Erythroblast (primary cell): ENCODE measurements around the gene KRTAP6-2.

Experiments used
- DNase-seq, 2 experiments: peaks; one replicate each; lab custom pipeline; 2025; lab: John Stamatoyannopoulos, UW
- GATA1 ChIP-seq: IDR thresholded peaks from 2 replicates; pipeline ENCODE4 v1.6.1; 2011; ENCODE audit warnings: low read depth, mild to moderate bottlenecking, control low read depth, low read length, moderate library complexity
- POLR2A ChIP-seq: IDR thresholded peaks from 2 replicates; pipeline ENCODE4 v1.6.1; 2011; ENCODE audit warnings: mild to moderate bottlenecking, low read length

The KRTAP6-2 gene

GRCh38 chr21:30612132-30612531 lies 13.4 kb upstream of the KRTAP6-2 start:
- TF ChIP-seq GATA1 (no peak), POLR2A (no peak)
- DNase-seq = no peak

DNA sequence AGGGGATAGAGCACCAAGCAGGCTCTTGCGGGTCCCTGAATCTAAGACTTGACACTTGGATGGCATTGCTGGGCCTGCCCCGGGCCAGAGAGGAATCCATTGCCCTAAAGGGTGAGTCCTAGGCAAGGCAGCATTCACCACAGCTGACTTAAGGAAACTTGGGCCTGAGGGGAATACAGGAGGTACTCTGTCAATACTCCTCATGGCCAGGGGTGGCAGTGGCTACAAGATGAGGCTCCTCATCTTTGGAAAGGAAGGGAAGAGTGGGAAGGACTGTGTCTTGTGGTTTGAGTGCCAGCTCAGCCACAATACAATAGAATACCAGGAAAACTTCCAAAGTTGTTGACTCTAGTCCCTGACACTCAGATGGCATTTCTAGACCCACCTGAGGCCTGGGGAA lies 7.3 kb upstream of the KRTAP6-2 start:
- TF ChIP-seq POLR2A = no peak
- no peak for TF ChIP-seq GATA1
- DNase-seq = no peak

DNA sequence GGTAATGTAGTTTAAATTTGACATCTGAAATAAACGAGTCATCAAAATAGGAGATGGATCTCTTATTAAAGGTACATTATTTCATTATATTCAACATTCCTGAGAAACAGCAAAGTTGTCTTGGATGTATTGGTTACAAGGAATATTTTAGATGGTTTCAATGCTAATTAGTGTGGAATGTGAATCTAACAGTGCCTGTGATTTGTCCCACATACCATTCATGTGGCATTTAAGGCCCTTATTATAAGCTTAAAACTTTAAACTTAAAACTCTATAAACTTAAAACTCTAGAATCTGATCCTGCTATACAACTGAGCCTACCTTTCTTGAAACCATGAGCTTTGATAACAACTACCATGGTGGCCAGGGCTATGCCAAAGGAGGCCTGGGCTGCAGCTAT lies 2.1 kb upstream of the KRTAP6-2 start, which contains the start of gene KRTAP22-1:
Gene KRTAP22-1 (plus strand): TSS at position 301 of the 400 bp plus-strand sequence.
- TF ChIP-seq POLR2A (no peak), GATA1 (no peak)
- no peak for DNase-seq

- no peak for DNase-seq
- TF ChIP-seq GATA1 (no peak), POLR2A (no peak)
Measured at GRCh38 chr21:30592140-30592539, 6.6 kb downstream of the KRTAP6-2 start, which contains the start of gene KRTAP6-3. Gene KRTAP6-3, plus strand, starts transcription at chr21:30592440. Its CDS starts 6 bp downstream, at chr21:30592446.

DNA sequence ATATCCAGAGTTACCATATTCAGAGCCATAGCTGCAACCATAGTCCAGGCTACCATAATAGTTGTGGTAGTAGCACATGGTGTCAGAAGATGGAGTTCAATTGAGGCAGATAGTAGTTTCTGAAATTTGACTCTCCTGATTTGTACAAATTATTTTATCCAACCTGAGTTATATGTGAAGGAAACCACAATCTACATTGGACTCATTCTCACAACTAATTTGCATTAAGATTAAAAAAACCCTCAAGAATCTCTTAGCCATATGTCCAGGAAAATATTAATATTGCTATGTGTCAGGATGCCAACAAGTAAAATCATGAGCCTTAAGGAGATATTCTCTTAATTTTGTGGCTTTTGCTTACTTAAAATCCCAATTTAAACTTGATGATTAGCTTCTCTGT lies 8.4 kb downstream of the KRTAP6-2 start, which contains the start of gene KRTAP22-2:
Gene KRTAP22-2 (minus strand): TSS at position 101 of the 400 bp plus-strand sequence.
- DNase-seq = no peak
- TF ChIP-seq GATA1 (no peak), POLR2A (no peak)

DNA sequence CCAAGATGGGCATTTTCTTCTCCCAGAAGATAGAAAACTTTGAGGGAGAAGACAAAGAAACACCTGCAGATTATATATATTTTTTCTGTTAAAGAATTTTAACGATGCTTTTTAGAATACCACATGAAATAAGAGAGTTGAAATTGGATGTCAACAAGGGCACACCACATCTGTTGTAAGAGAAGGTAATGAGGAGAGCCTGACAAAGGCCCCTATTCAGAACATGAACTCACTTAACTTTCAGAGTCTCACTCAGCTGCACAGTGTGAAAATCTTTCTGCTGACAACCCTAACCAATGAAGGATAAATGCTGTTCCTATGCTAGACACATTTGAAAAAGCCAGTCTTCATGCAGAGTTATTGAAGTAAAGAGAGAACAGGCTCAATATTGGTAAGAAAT lies 15.8 kb downstream of the KRTAP6-2 start:
- TF ChIP-seq GATA1 (no peak), POLR2A (no peak)
- no peak for DNase-seq

DNA sequence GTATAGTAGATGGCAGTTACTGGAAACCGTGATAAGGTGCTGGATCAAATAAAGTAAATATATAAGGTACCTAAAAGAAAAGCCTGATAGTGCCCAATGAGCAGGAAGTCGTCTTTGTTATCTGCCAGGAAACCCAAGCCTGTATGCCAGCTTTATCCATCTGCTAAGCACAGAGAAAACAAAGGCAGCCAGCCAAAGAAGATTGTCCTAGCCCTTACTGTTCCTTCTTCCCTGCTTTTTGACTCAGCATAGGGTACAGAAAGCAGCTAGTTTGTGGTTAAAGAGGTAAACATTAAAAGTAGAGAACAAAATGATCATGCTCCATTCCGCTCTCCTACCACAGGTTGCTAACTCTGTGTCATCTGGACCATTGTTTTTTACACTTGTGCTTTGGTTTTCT lies 18.6 kb downstream of the KRTAP6-2 start:
- no peak for TF ChIP-seq GATA1
- no peak for TF ChIP-seq POLR2A
- DNase-seq = no peak

- no peak for DNase-seq
- TF ChIP-seq GATA1 = no peak
- no peak for TF ChIP-seq POLR2A
Measured at GRCh38 chr21:30579346-30579745, 19.4 kb downstream of the KRTAP6-2 start.

DNA sequence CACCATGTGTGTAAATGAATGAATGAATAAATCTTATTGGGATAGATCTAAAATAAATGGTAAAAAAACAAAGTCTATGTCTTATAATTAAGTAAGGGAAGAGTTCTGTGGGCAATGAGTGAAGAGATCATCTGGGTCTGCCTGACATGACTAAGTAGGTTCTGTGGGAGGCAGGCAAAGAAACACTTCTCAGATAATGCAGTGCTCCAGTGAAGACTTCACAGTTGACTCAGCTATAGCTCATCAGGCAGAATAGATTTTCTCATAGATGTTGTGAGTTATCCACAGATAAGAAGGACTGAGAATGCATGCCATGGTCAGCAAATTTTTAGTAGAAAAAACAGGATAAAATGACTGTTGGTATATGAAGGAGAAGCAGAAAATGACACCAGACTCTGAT lies 20.9 kb downstream of the KRTAP6-2 start:
- TF ChIP-seq GATA1 = no peak
- no peak for DNase-seq

- no peak for TF ChIP-seq GATA1
- no peak for TF ChIP-seq POLR2A
- no peak for DNase-seq
Measured at GRCh38 chr21:30567617-30568016, 31.1 kb downstream of the KRTAP6-2 start.

DNA sequence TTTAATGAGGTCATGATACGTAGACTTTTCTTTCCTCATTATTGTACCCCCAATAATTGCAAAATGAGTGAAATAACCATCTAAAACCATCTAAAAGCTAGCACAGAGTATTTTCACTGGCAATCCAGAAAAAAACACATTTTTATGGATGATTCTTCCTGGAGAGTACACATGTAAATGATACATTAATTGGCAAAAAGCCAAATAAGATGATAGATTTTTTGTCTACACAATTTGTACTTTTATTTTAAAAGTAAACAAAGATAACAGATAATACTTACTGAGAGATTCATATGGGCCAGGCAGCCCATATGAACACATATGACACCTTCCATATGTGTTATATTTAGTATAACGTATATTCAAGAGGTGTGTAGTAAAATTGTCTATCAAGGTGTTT lies 35.1 kb downstream of the KRTAP6-2 start:
- DNase-seq = no peak

DNA sequence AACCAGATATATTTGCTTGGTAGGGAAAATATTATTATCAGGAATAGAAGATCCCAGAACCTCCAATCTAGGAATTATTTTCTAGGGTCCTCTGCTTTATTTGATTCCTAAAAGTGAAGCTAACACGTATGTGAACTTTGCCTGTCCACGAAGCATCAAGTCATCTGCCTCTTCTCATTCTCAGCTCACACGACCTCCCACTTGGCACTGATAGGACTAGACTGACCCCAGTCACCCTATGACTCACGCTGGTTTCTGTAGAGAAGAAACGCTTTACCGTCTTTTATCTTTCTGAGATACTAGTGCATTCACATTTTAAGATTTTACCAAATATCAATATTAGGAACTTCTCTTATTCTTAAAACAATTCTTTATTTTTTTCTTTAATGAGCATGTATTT lies 35.6 kb downstream of the KRTAP6-2 start:
- no peak for TF ChIP-seq GATA1
- no peak for TF ChIP-seq POLR2A
- no peak for DNase-seq

More for the DNA sequence above, 35.1 kb downstream of the KRTAP6-2 start:
- TF ChIP-seq POLR2A (no peak), GATA1 (no peak)

- TF ChIP-seq GATA1 (no peak), POLR2A (no peak)
- no peak for DNase-seq
Measured at GRCh38 chr21:30561957-30562356, 36.7 kb downstream of the KRTAP6-2 start.

DNA sequence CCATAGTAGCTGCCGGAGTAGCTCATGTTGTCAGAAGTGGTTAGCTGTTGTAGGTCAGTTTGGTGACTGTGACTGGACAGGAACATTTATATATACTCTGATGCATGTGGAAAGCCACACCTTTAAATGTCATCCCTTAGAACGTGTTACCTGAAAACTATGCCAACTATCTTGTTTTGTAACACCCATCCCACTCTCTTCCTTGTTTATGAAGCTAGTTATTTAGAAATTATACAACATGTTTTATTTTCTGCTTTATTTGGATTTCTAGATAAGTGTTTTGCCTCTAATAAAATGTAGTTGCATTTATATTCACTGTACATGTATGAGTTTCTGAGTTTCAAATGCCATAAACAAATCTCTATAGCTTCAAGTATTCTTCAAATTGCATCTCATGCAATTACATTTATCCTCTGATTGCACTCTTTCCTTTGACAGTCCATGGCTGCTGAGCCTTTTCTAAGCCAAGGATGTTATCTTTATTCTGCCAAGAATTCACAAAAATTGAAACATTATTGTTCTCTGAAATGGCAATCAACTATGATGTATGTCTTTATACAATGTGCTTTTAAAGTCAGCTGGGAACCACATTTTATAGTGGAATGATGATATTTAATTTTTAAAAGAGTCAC lies 37.3 kb downstream of the KRTAP6-2 start, which contains the start of gene KRTAP19-7:
Gene KRTAP19-7 (minus strand): TSS at position 51 of the 632 bp plus-strand sequence. CDS start 25 bp downstream, at position 26.
- DNase-seq = no peak
- TF ChIP-seq POLR2A (no peak), GATA1 (no peak)

DNA sequence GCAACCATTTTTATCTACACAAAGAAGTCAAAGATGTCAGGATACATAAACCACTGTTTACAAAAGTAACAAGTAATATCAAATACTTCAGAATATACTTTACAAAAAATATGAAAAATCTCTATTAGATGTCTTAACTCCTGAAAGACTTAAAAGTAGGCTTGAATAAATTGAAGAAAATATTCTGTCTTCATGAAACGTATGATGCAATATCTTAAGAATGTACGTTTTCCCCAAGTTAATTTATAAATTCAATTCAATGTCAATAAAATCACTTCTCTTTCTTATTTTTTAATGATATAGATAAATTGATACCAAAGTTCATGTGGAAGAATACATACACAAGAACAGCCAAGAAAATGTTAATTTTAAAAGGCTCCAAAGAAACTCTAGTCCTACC lies 43.6 kb downstream of the KRTAP6-2 start:
- TF ChIP-seq POLR2A = no peak
- DNase-seq = no peak

GRCh38 chr21:30552782-30553181 lies 45.9 kb downstream of the KRTAP6-2 start:
- TF ChIP-seq GATA1 = no peak
- TF ChIP-seq POLR2A = no peak
- no peak for DNase-seq
